GM23338 (cell line): ENCODE measurements around the gene ARID3B. TPM values are rescaled to one million over a fixed set of nuclear protein-coding genes. Genes with fewer than 3 reads are reported as not detected.

Source experiments
- ATAC-seq: fragments of 200-7000 bp; cut with Tn5 transposase; 3 replicates; pipeline ENCODE4 v1.9.1; 2020
- DNase-seq: peaks from one replicate; pipeline ENCODE4 v3.0.0-alpha.2; 2015; ENCODE audit warnings: low spot score
- H2AFZ ChIP-seq: fragments of 200-600 bp; sonication (generic); 2 replicates; pipeline ENCODE4 v1.8.0; 2016; ENCODE audit warnings: antibody characterized with exemption, mild to moderate bottlenecking, moderate library complexity
- H3F3A ChIP-seq: fragments of 200-600 bp; sonication (generic); replicated peaks from 2 replicates; pipeline ENCODE4 v1.8.0; 2017; ENCODE audit warnings: antibody characterized with exemption, mixed run types, low read depth
- H3K27ac ChIP-seq: fragments of 200-600 bp; sonication (generic); 2 replicates; pipeline ENCODE4 v1.6.1; 2016; ENCODE audit warnings: low read depth
- H3K27me3 ChIP-seq: fragments of 200-600 bp; sonication (generic); 2 replicates; pipeline ENCODE4 v1.8.0; 2016; ENCODE audit warnings: mild to moderate bottlenecking, mixed run types, moderate library complexity; ENCODE audit not compliant: insufficient read depth
- H3K36me3 ChIP-seq: fragments of 200-600 bp; sonication (generic); 2 replicates; pipeline ENCODE4 v1.8.0; 2016; ENCODE audit warnings: mild to moderate bottlenecking; ENCODE audit not compliant: insufficient read depth
- H3K4me1 ChIP-seq: fragments of 200-600 bp; sonication (generic); 2 replicates; pipeline ENCODE4 v1.8.0; 2016; ENCODE audit warnings: mild to moderate bottlenecking, moderate library complexity; ENCODE audit not compliant: insufficient read depth
- H3K4me2 ChIP-seq: fragments of 200-600 bp; sonication (generic); 2 replicates; pipeline ENCODE4 v1.7.1; 2017; ENCODE audit warnings: mixed run types
- H3K4me3 ChIP-seq: fragments of 200-600 bp; sonication (generic); 2 replicates; pipeline ENCODE4 v1.6.1; 2016; ENCODE audit warnings: mixed run types
- H3K79me2 ChIP-seq: fragments of 200-600 bp; sonication (generic); replicated peaks from 2 replicates; pipeline ENCODE4 v1.8.0; 2017; ENCODE audit warnings: mild to moderate bottlenecking; ENCODE audit not compliant: insufficient read depth
- H3K9me2 ChIP-seq: fragments of 200-600 bp; sonication (generic); 2 replicates; pipeline ENCODE4 v1.8.0; 2017; ENCODE audit not compliant: insufficient read depth
- H4K20me1 ChIP-seq: fragments of 200-600 bp; sonication (generic); replicated peaks from 2 replicates; pipeline ENCODE4 v1.8.0; 2017; ENCODE audit warnings: mild to moderate bottlenecking; ENCODE audit not compliant: insufficient read depth
- H3K27ac Mint-ChIP-seq: 2 replicates; pipeline ENCODE4 v1.8.0; 2020; ENCODE audit warnings: inconsistent platforms, mild to moderate bottlenecking, moderate library complexity, mixed read lengths
- H3K27me3 Mint-ChIP-seq: 3 replicates; pipeline ENCODE4 v1.8.0; 2022; ENCODE audit warnings: low read depth, mild to moderate bottlenecking, moderate library complexity, mixed read lengths, inconsistent platforms; ENCODE audit not compliant: insufficient read depth, poor library complexity
- H3K36me3 Mint-ChIP-seq: 3 replicates; pipeline ENCODE4 v1.8.0; 2021; ENCODE audit warnings: low read depth, mild to moderate bottlenecking, inconsistent platforms, moderate library complexity, mixed read lengths
- H3K4me1 Mint-ChIP-seq: 3 replicates; pipeline ENCODE4 v1.8.0; 2020; ENCODE audit warnings: mild to moderate bottlenecking, inconsistent platforms, mixed read lengths
- H3K4me3 Mint-ChIP-seq: 3 replicates; pipeline ENCODE4 v1.8.0; 2021; ENCODE audit warnings: moderate library complexity, mild to moderate bottlenecking, inconsistent platforms, mixed read lengths
- H3K9me3 Mint-ChIP-seq: 3 replicates; pipeline ENCODE4 v1.8.0; 2020; ENCODE audit warnings: moderate library complexity, mild to moderate bottlenecking, inconsistent platforms, mixed read lengths
- CREB1 ChIP-seq: fragments of 250-450 bp; sonication (Bioruptor Pico); IDR thresholded peaks from 2 replicates; pipeline ENCODE4 v1.5.0; 2020; ENCODE audit warnings: low read depth, mild to moderate bottlenecking, moderate library complexity
- ETS1 ChIP-seq: IDR thresholded peaks from 2 replicates; pipeline ENCODE4 v1.6.1; 2016; ENCODE audit warnings: antibody characterized with exemption
- EZH2 ChIP-seq: fragments of 200-600 bp; sonication (generic); IDR thresholded peaks from one replicate; pipeline ENCODE4 v1.8.0; 2017; ENCODE audit warnings: antibody characterized with exemption, mild to moderate bottlenecking, low read depth; ENCODE audit not compliant: unreplicated experiment
- EZH2phosphoT487 ChIP-seq: fragments of 200-600 bp; sonication (generic); IDR thresholded peaks from one replicate; pipeline ENCODE4 v1.8.1; 2018; ENCODE audit warnings: antibody characterized with exemption; ENCODE audit not compliant: unreplicated experiment
- JUNB ChIP-seq: IDR thresholded peaks from one replicate; pipeline ENCODE4 v1.6.1; 2016; ENCODE audit warnings: antibody characterized with exemption; ENCODE audit not compliant: unreplicated experiment
- NANOG ChIP-seq: IDR thresholded peaks from 2 replicates; pipeline ENCODE4 v1.6.1; 2016; ENCODE audit warnings: antibody characterized with exemption, borderline replicate concordance
- POLR2AphosphoS5 ChIP-seq: IDR thresholded peaks from 2 replicates; pipeline ENCODE4 v1.6.1; 2016; ENCODE audit warnings: antibody characterized with exemption, low read depth
- REST ChIP-seq: IDR thresholded peaks from one replicate; pipeline ENCODE4 v1.6.1; 2018; ENCODE audit warnings: antibody characterized with exemption; ENCODE audit not compliant: unreplicated experiment
- ZNF114 ChIP-seq: fragments of 250-450 bp; sonication (Bioruptor Pico); IDR thresholded peaks from 2 replicates; pipeline ENCODE4 v1.5.0; 2020; ENCODE audit warnings: mild to moderate bottlenecking, moderate library complexity
- ZNF331 ChIP-seq: fragments of 250-450 bp; sonication (Bioruptor Pico); IDR thresholded peaks from 2 replicates; pipeline ENCODE4 v1.5.0; 2020; ENCODE audit warnings: low read depth, mild to moderate bottlenecking, moderate library complexity
- ZNF462 ChIP-seq: fragments of 250-450 bp; sonication (Bioruptor Pico); IDR thresholded peaks from 2 replicates; pipeline ENCODE4 v1.5.0; 2020; ENCODE audit warnings: mild to moderate bottlenecking, moderate library complexity
- polyA plus RNA-seq: library from polyadenylated mRNA; unstranded; fragments of >200 nt; fragmentation: Nextera tagmentation; extraction: Ambion mirVana; gene quantifications from 2 replicates; pipeline ENCODE4 v1.2.1, GENCODE V29; 2016
- total RNA-seq: library from RNA; depleted of rRNA; stranded (reverse); fragments of >200 nt; shearing (Covaris generic); gene quantifications from 2 replicates; pipeline ENCODE4 v1.2.3, GENCODE V29; 2014

Gene ARID3B
- total and polyA plus RNA-seq, 2 experiments from 2014 or later, result 65.5 to 147 TPM

DNA sequence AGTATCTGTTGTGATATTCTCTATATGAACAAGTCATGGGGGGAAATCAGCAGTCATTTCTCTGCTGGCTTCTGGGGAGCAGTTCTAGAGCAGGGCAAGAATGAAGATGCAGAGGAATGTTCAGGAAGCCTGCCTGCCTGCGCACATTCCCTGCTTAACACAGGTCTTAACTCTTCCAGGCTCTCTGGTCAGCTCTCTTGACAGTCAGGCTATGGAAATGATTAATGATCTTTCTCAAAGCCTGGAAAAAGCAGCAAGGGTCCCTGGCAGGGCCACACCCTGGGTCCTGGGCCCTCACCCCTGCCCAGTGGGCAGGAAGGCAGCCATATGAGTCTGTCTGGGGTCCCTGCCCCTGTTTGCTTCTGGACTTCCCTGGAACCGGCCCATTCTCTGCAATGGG is 43.2 kb downstream of the ARID3B start (continued):
- TF ChIP-seq REST (no peak), EZH2phosphoT487 (no peak)

DNA sequence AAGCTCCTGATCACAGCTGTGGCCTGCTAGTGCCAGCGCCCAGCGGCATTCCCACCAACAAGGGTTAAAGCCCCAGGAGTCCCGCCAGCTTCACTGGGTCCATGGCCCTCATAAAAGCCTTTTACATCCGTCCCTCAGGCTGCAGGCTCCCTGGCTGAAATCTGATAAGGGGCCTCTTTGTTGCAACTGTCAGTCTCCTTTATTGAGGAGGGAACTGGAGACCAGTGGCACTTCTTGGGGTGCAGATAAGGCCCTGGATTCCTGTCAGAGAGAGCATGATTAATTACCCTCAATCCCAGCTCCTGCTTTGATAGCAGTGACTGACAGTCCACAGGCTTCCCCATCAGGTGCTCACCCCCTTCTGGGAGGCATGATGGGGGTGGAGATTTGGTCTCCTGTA is 43.8 kb downstream of the ARID3B start:
- H3K4me2 ChIP-seq, result no peak overlapping the region
- peaks cover 31% of the 10 kb centered on the region for H3K79me2 ChIP-seq
- no peak overlapping the region for H3K4me3 Mint-ChIP-seq
- peaks cover 16% of the 10 kb centered on the region for H3K4me1 ChIP-seq
- no peak for ATAC-seq
- H2AFZ ChIP-seq, result no peak overlapping the region
- H3K36me3 ChIP-seq, result peaks cover 10% of the 10 kb centered on the region; the same call in 1 of the 2 replicates
- H3F3A ChIP-seq, result 0 out of 2 replicates have a peak, but pooled peaks cover 8% of the 10 kb centered on the region
- H3K27me3 ChIP-seq, result no peaks in the 10 kb centered on the region
- no peak overlapping the region for H3K4me3 ChIP-seq
- peaks cover 6% of the 10 kb centered on the region for H3K27me3 Mint-ChIP-seq
- H3K4me1 Mint-ChIP-seq, result peaks cover 28% of the 10 kb centered on the region
- H4K20me1 ChIP-seq, result peaks cover 44% of the 10 kb centered on the region
- no peak overlapping the region; the same call in 1 of the 2 replicates for H3K27ac ChIP-seq
- no peak overlapping the region for H3K27ac Mint-ChIP-seq
- no peaks in the 10 kb centered on the region for H3K9me3 Mint-ChIP-seq
- peaks cover 43% of the 10 kb centered on the region for H3K36me3 Mint-ChIP-seq
- no peaks in the 10 kb centered on the region for H3K9me2 ChIP-seq
- DNase-seq, result no peak
- TF ChIP-seq JUNB (no peak), EZH2 (no peak), POLR2AphosphoS5 (no peak), REST (no peak), CREB1 (CRISPR knock-in tag) (no peak), ETS1 (no peak), EZH2phosphoT487 (no peak), ZNF462 (CRISPR knock-in tag) (no peak), ZNF331 (no peak), NANOG (no peak), ZNF114 (CRISPR knock-in tag) (no peak)
